ENCODE results near the gene LGI1.

Gene LGI1

GRCh38 chr10:93757801-93758507 lies at the start of gene LGI1:
Gene LGI1 (plus strand): TSS chr10:93757936. CDS start chr10:93758145, 209 bp downstream.
- H3K4me1 ChIP-seq: no peaks in the 10 kb centered on the region
- no peak for TF ChIP-seq Cebpa-rat (IDR thresholded peaks at IDR 0.05)
- no peak within 1 kb of the TSS for H3K27ac ChIP-seq
- H3K9me3 ChIP-seq: no peaks in the 10 kb centered on the region
- H3K4me3 ChIP-seq: no peak within 1 kb of the TSS
- H3K36me3 ChIP-seq: no peaks in the 10 kb centered on the region
- no peaks in the 10 kb centered on the region for H3K27me3 ChIP-seq
- H3K4me2 ChIP-seq: no peak within 1 kb of the TSS
- H3K9ac ChIP-seq: no peak within 1 kb of the TSS
- no peaks in the 10 kb centered on the region for H4K20me1 ChIP-seq

- Histone ChIP-seq H3K36me3 (no peaks in the 10 kb centered on the region), H3K27ac (no peak overlapping the region), H4K20me1 (no peaks in the 10 kb centered on the region), H3K9me3 (no peaks in the 10 kb centered on the region), H3K4me2 (no peak overlapping the region), H3K4me3 (no peak overlapping the region), H3K4me1 (no peaks in the 10 kb centered on the region), H3K27me3 (no peaks in the 10 kb centered on the region), H3K9ac (no peak overlapping the region)
- TF ChIP-seq Cebpa-rat (IDR thresholded peaks at IDR 0.05): no peak
Measured at GRCh38 chr10:93710333-93710909, 47.3 kb upstream of the LGI1 start.

GRCh38 chr10:93711891-93712290 lies 45.8 kb upstream of the LGI1 start:
- Histone ChIP-seq H3K36me3 (no peaks in the 10 kb centered on the region), H4K20me1 (no peaks in the 10 kb centered on the region), H3K27ac (no peak overlapping the region), H3K9me3 (no peaks in the 10 kb centered on the region), H3K4me1 (no peaks in the 10 kb centered on the region), H3K4me2 (no peak overlapping the region), H3K9ac (no peak overlapping the region), H3K27me3 (no peaks in the 10 kb centered on the region), H3K4me3 (no peak overlapping the region)
- TF ChIP-seq Cebpa-rat (IDR thresholded peaks at IDR 0.05): no peak

DNA sequence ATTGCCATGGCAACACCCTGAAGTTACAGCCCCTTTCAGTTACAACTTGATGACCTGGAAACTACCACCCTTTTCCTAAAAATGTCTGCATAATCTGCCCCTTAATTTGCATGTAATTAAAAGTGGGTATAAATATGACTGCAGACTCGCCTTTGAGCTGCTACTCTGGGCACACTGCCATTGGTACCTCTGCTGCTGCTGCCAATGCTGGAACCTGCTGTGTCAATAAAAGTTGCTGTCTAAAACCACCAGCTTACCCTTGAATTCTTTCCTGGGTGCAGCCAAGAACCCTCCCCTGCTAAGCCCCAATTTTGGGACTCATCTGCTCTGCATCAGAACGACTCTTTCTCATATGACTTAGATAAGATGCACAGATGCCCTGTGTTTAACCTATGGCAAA lies 45.1 kb upstream of the LGI1 start:
- no peak for TF ChIP-seq Cebpa-rat (IDR thresholded peaks at IDR 0.05)
- no peaks in the 10 kb centered on the region for H3K4me1 ChIP-seq
- no peak overlapping the region for H3K4me3 ChIP-seq
- H3K27me3 ChIP-seq: no peaks in the 10 kb centered on the region
- H3K27ac ChIP-seq: no peak overlapping the region
- H4K20me1 ChIP-seq: no peaks in the 10 kb centered on the region
- H3K36me3 ChIP-seq: no peaks in the 10 kb centered on the region
- H3K4me2 ChIP-seq: no peak overlapping the region
- no peak overlapping the region for H3K9ac ChIP-seq
- H3K9me3 ChIP-seq: no peaks in the 10 kb centered on the region

DNA sequence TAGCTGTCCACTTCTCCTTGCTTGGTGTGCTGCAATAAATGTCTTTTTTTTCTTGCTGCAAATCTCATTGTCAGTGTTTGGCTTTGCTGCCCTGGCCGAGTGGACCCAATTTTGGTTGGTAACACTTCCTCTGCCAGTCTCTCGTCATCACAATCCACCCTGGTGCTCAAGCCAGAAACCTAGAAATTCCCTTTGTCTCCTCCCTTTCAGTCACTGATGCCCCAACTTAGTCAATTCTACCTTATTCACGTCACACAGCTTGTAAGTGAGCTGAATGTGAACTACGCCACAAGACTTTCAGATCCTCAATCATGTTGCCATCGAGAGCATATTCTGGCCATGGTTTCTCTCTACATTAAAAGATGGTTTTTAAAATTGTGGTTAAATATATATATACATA lies 42.4 kb upstream of the LGI1 start:
- Histone ChIP-seq H4K20me1 (no peaks in the 10 kb centered on the region), H3K9me3 (no peaks in the 10 kb centered on the region), H3K9ac (no peak overlapping the region), H3K36me3 (no peaks in the 10 kb centered on the region), H3K27ac (no peak overlapping the region), H3K27me3 (no peaks in the 10 kb centered on the region), H3K4me1 (no peaks in the 10 kb centered on the region), H3K4me3 (no peak overlapping the region), H3K4me2 (no peak overlapping the region)
- no peak for TF ChIP-seq Cebpa-rat (IDR thresholded peaks at IDR 0.05)

- Histone ChIP-seq H3K27ac (no peak overlapping the region), H3K36me3 (no peaks in the 10 kb centered on the region), H4K20me1 (no peaks in the 10 kb centered on the region), H3K9me3 (no peaks in the 10 kb centered on the region), H3K4me2 (no peak overlapping the region), H3K27me3 (no peaks in the 10 kb centered on the region), H3K9ac (no peak overlapping the region), H3K4me1 (no peaks in the 10 kb centered on the region), H3K4me3 (no peak overlapping the region)
- no peak for TF ChIP-seq Cebpa-rat (IDR thresholded peaks at IDR 0.05)
Measured at GRCh38 chr10:93716766-93717165, 41.0 kb upstream of the LGI1 start.

- Histone ChIP-seq H3K4me2 (no peak overlapping the region), H3K27ac (no peak overlapping the region), H3K9ac (no peak overlapping the region), H3K36me3 (no peaks in the 10 kb centered on the region), H3K9me3 (no peaks in the 10 kb centered on the region), H3K27me3 (no peaks in the 10 kb centered on the region), H3K4me1 (no peaks in the 10 kb centered on the region), H4K20me1 (no peaks in the 10 kb centered on the region), H3K4me3 (no peak overlapping the region)
- TF ChIP-seq Cebpa-rat (IDR thresholded peaks at IDR 0.05): no peak
Measured at GRCh38 chr10:93718937-93719725, 38.6 kb upstream of the LGI1 start.

DNA sequence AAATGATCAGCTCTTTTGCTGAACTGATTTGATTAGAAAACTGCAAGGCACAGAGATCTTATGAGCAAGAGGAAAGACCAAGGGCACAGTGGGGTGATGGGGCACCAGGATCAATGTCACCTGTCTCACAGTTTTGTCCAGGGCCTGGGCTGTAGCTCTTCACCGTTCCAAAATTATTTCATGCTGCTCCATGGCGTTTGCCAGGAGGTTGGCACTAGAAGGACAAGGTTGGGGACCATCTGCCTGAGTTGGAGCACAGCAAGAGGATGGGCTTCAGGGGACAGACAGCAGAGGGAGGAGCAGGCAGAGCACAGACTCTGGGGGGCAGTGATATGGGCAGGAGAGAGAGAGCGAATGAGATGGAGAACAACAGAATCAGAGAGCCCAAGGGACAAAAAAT lies 37.8 kb upstream of the LGI1 start:
- no peak overlapping the region for H3K4me2 ChIP-seq

DNA sequence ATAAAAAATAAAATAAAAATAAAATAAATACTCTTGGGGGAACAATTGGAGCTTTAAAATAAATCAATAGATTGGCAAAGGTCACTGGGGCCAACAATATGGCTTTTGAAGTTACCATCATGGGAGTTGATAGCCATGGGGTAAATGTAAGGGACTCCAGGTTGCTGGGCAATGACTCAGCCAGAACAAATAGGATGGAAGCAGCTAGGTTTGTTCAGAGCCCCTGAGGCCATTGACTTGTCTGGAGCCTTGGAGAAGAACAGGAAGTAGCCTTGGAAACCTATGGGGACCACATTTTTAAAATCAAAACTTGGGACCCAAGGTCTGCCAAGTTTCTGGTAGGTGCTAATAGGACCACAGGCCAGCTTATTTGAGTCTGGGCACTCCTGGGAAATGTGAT lies 35.2 kb upstream of the LGI1 start:
- no peak overlapping the region for H3K4me2 ChIP-seq

More for the DNA sequence above, 37.8 kb upstream of the LGI1 start:
- no peak for TF ChIP-seq Cebpa-rat (IDR thresholded peaks at IDR 0.05)
- Histone ChIP-seq H3K9ac (no peak overlapping the region), H3K27me3 (no peaks in the 10 kb centered on the region), H4K20me1 (no peaks in the 10 kb centered on the region), H3K4me3 (no peak overlapping the region), H3K27ac (no peak overlapping the region), H3K4me1 (no peaks in the 10 kb centered on the region), H3K9me3 (no peaks in the 10 kb centered on the region), H3K36me3 (no peaks in the 10 kb centered on the region)

GRCh38 chr10:93723153-93723552 lies 34.6 kb upstream of the LGI1 start:
- no peaks in the 10 kb centered on the region for H4K20me1 ChIP-seq
- H3K4me3 ChIP-seq: no peak overlapping the region
- H3K4me1 ChIP-seq: no peaks in the 10 kb centered on the region
- no peaks in the 10 kb centered on the region for H3K27me3 ChIP-seq
- no peak overlapping the region for H3K4me2 ChIP-seq
- no peak for TF ChIP-seq Cebpa-rat (IDR thresholded peaks at IDR 0.05)
- no peaks in the 10 kb centered on the region for H3K9me3 ChIP-seq
- H3K27ac ChIP-seq: no peak overlapping the region
- H3K36me3 ChIP-seq: no peaks in the 10 kb centered on the region
- no peak overlapping the region for H3K9ac ChIP-seq

More for the DNA sequence above, 35.2 kb upstream of the LGI1 start:
- Histone ChIP-seq H3K4me3 (no peak overlapping the region), H3K9me3 (no peaks in the 10 kb centered on the region), H3K9ac (no peak overlapping the region), H3K4me1 (no peaks in the 10 kb centered on the region), H3K27ac (no peak overlapping the region), H3K36me3 (no peaks in the 10 kb centered on the region), H4K20me1 (no peaks in the 10 kb centered on the region), H3K27me3 (no peaks in the 10 kb centered on the region)
- no peak for TF ChIP-seq Cebpa-rat (IDR thresholded peaks at IDR 0.05)

Data from BLaER1 (cell line).